GM12873 (cell line): ENCODE results near the gene MAPT.
A peak's percentile ranks its signal among the peaks of the same experiment; 100 is the strongest.

Source experiments
- CTCF ChIP-seq: IDR thresholded peaks from 2 replicates; pipeline ENCODE4 v1.5.1; 2012; ENCODE audit warnings: low read depth, mild to moderate bottlenecking, moderate library complexity, low read length, control low read depth; ENCODE audit not compliant: insufficient read depth; ENCODE audit errors: missing control alignments

The MAPT gene

GRCh38 chr17:46038937-46039336 lies 144.6 kb downstream of the MAPT start:
- no peak for TF ChIP-seq CTCF

GRCh38 chr17:46039592-46040186 lies 145.3 kb downstream of the MAPT start:
- TF ChIP-seq CTCF, result no peak

- no peak for TF ChIP-seq CTCF
Measured at GRCh38 chr17:46042246-46042645, 147.9 kb downstream of the MAPT start.

GRCh38 chr17:46042925-46043324 lies 148.6 kb downstream of the MAPT start:
- TF ChIP-seq CTCF, result no peak

- TF ChIP-seq CTCF, result no peak
Measured at GRCh38 chr17:46043606-46044005, 149.3 kb downstream of the MAPT start.

- peak; percentile 74 for TF ChIP-seq CTCF
Measured at GRCh38 chr17:46044286-46044928, 150.1 kb downstream of the MAPT start.

- no peak for TF ChIP-seq CTCF
Measured at GRCh38 chr17:46044989-46045388, 150.6 kb downstream of the MAPT start.
